ENCODE results near the gene DNAL1.

Gene DNAL1

GRCh38 chr14:73747379-73748211, 102.8 kb downstream of the DNAL1 start:
- Histone ChIP-seq H3K4me1 (ENCODE audit: insufficient read depth, low read length) (peaks cover 98% of the 10 kb centered on the region), H3K27ac (ENCODE audit: low read depth, low read length) (peak overlapping the region; percentile 54), H3K27me3 (ENCODE audit: control insufficient read depth in 1 of 2, insufficient read depth in 2 of 2, low read length in 2 of 2) (no peaks in the 10 kb centered on the region)

GRCh38 chr14:73748858-73749357, 104.1 kb downstream of the DNAL1 start:
- no peaks in the 10 kb centered on the region for H3K27me3 ChIP-seq (ENCODE audit: control insufficient read depth in 1 of 2, insufficient read depth in 2 of 2, low read length in 2 of 2)
- H3K4me3 ChIP-seq (ENCODE audit: low read depth in 1 of 2, low read length in 2 of 2), result no peak overlapping the region
- H3K9ac ChIP-seq (ENCODE audit: low read length), result no peak overlapping the region
- no peaks in the 10 kb centered on the region for H3K36me3 ChIP-seq (ENCODE audit: insufficient read depth, low read length)
- no peaks in the 10 kb centered on the region for H3K9me3 ChIP-seq (ENCODE audit: low read length)
- H3K4me1 ChIP-seq (ENCODE audit: insufficient read depth, low read length), result peaks cover 98% of the 10 kb centered on the region
- peak overlapping the region; percentile 3 for H3K27ac ChIP-seq (ENCODE audit: low read depth, low read length)

More at GRCh38 chr14:73747379-73748211, 102.8 kb downstream of the DNAL1 start:
- Histone ChIP-seq H3K9ac (ENCODE audit: low read length) (peak overlapping the region; percentile 9), H3K9me3 (ENCODE audit: low read length) (no peaks in the 10 kb centered on the region), H3K36me3 (ENCODE audit: insufficient read depth, low read length) (no peaks in the 10 kb centered on the region), H3K4me3 (ENCODE audit: low read depth in 1 of 2, low read length in 2 of 2) (peak overlapping the region in 1 of 2 donors; percentile 28)

- no peak overlapping the region for H3K4me3 ChIP-seq (ENCODE audit: low read depth in 1 of 2, low read length in 2 of 2)
- H3K27me3 ChIP-seq (ENCODE audit: control insufficient read depth in 1 of 2, insufficient read depth in 2 of 2, low read length in 2 of 2), result no peaks in the 10 kb centered on the region
- H3K9ac ChIP-seq (ENCODE audit: low read length), result no peak overlapping the region
- H3K27ac ChIP-seq (ENCODE audit: low read depth, low read length), result peak overlapping the region; percentile 82
- H3K4me1 ChIP-seq (ENCODE audit: insufficient read depth, low read length), result peaks cover 98% of the 10 kb centered on the region
- no peaks in the 10 kb centered on the region for H3K9me3 ChIP-seq (ENCODE audit: low read length)
- H3K36me3 ChIP-seq (ENCODE audit: insufficient read depth, low read length), result no peaks in the 10 kb centered on the region
Measured at GRCh38 chr14:73749706-73750530, 105.1 kb downstream of the DNAL1 start.

GRCh38 chr14:73750531-73750901, 105.7 kb downstream of the DNAL1 start:
- no peaks in the 10 kb centered on the region for H3K27me3 ChIP-seq (ENCODE audit: control insufficient read depth in 1 of 2, insufficient read depth in 2 of 2, low read length in 2 of 2)
- no peak overlapping the region for H3K4me3 ChIP-seq (ENCODE audit: low read depth in 1 of 2, low read length in 2 of 2)
- H3K9ac ChIP-seq (ENCODE audit: low read length), result no peak overlapping the region
- H3K36me3 ChIP-seq (ENCODE audit: insufficient read depth, low read length), result no peaks in the 10 kb centered on the region
- H3K27ac ChIP-seq (ENCODE audit: low read depth, low read length), result peak overlapping the region; percentile 82
- no peaks in the 10 kb centered on the region for H3K9me3 ChIP-seq (ENCODE audit: low read length)
- H3K4me1 ChIP-seq (ENCODE audit: insufficient read depth, low read length), result peaks cover 98% of the 10 kb centered on the region

GRCh38 chr14:73751157-73751691, 106.4 kb downstream of the DNAL1 start:
- H3K36me3 ChIP-seq (ENCODE audit: insufficient read depth, low read length), result no peaks in the 10 kb centered on the region
- no peaks in the 10 kb centered on the region for H3K27me3 ChIP-seq (ENCODE audit: control insufficient read depth in 1 of 2, insufficient read depth in 2 of 2, low read length in 2 of 2)
- H3K4me3 ChIP-seq (ENCODE audit: low read depth in 1 of 2, low read length in 2 of 2), result no peak overlapping the region
- H3K27ac ChIP-seq (ENCODE audit: low read depth, low read length), result peak overlapping the region; percentile 82
- H3K9ac ChIP-seq (ENCODE audit: low read length), result no peak overlapping the region
- H3K4me1 ChIP-seq (ENCODE audit: insufficient read depth, low read length), result peaks cover 98% of the 10 kb centered on the region
- H3K9me3 ChIP-seq (ENCODE audit: low read length), result no peaks in the 10 kb centered on the region

GRCh38 chr14:73752297-73752992, 107.7 kb downstream of the DNAL1 start:
- peak overlapping the region; percentile 19 for H3K9ac ChIP-seq (ENCODE audit: low read length)
- H3K4me3 ChIP-seq (ENCODE audit: low read depth in 1 of 2, low read length in 2 of 2), result peak overlapping the region in 1 of 2 donors; percentile 67

More at GRCh38 chr14:73752297-73752992, 107.7 kb downstream of the DNAL1 start:
- peak overlapping the region; percentile 82 for H3K27ac ChIP-seq (ENCODE audit: low read depth, low read length)
- no peaks in the 10 kb centered on the region for H3K36me3 ChIP-seq (ENCODE audit: insufficient read depth, low read length)
- no peaks in the 10 kb centered on the region for H3K27me3 ChIP-seq (ENCODE audit: control insufficient read depth in 1 of 2, insufficient read depth in 2 of 2, low read length in 2 of 2)
- peaks cover 98% of the 10 kb centered on the region for H3K4me1 ChIP-seq (ENCODE audit: insufficient read depth, low read length)
- H3K9me3 ChIP-seq (ENCODE audit: low read length), result no peaks in the 10 kb centered on the region

All from muscle layer of colon (tissue), 2 donors.